Thoracic aorta (tissue), 2 donors: ENCODE measurements around the gene SPACA1. TPM values are rescaled to one million over a fixed set of nuclear protein-coding genes. Genes with fewer than 3 reads are reported as not detected.

Source experiments
- ATAC-seq: fragments of 150-250 bp; one replicate; pipeline ENCODE4 v1.8.0; 2017; ENCODE audit warnings: low read depth; ENCODE audit not compliant: insufficient number of reproducible peaks, low FRiP score
- DNase-seq: peaks from one replicate; pipeline ENCODE4 v3.0.0-alpha.2; 2020; ENCODE audit warnings: low spot score
- H3K27ac ChIP-seq, 2 donors: fragments of 200-600 bp; sonication (generic); 1 replicate in 1 of 2; 2 replicates in 1 of 2; pipeline ENCODE4 v1.5.1; 2016; ENCODE audit warnings: mild to moderate bottlenecking in 2 of 2, moderate library complexity in 2 of 2
- H3K27me3 ChIP-seq: fragments of 200-600 bp; sonication (generic); replicated peaks from 2 replicates; pipeline ENCODE4 v1.6.0; 2016; ENCODE audit warnings: mild to moderate bottlenecking; ENCODE audit not compliant: insufficient read depth
- H3K36me3 ChIP-seq: fragments of 200-600 bp; sonication (generic); one replicate; pipeline ENCODE4 v1.5.1; 2016
- H3K4me1 ChIP-seq, 2 donors: fragments of 200-600 bp; sonication (generic); 1 replicate in 1 of 2; 2 replicates in 1 of 2; pipeline versions ENCODE4 v1.5.1 to v1.6.0; 2016; ENCODE audit warnings: low read depth in 2 of 2, mild to moderate bottlenecking in 1 of 2; ENCODE audit not compliant: control insufficient read depth in 1 of 2
- H3K4me3 ChIP-seq: fragments of 200-600 bp; sonication (generic); 2 replicates; pipeline ENCODE4 v1.5.1; 2016; ENCODE audit warnings: mild to moderate bottlenecking
- H3K9me3 ChIP-seq: fragments of 200-600 bp; sonication (generic); 2 replicates; pipeline ENCODE4 v1.5.1; 2016
- total RNA-seq, 2 donors: library from RNA; depleted of rRNA; stranded (reverse); fragments of >200 nt; gene quantifications; one replicate each; pipeline versions ENCODE4 v1.1.0 to v1.2.3, GENCODE V29; 2016
- TF ChIP-seq, protein P1 (sequence below): fragments of 200-600 bp; sonication (generic); IDR thresholded peaks from one replicate; pipeline ENCODE4 v1.5.1; 2019; ENCODE audit warnings: antibody characterized with exemption

Gene SPACA1
- total RNA-seq, 2 donors from 2014 or later: not detected

DNA sequence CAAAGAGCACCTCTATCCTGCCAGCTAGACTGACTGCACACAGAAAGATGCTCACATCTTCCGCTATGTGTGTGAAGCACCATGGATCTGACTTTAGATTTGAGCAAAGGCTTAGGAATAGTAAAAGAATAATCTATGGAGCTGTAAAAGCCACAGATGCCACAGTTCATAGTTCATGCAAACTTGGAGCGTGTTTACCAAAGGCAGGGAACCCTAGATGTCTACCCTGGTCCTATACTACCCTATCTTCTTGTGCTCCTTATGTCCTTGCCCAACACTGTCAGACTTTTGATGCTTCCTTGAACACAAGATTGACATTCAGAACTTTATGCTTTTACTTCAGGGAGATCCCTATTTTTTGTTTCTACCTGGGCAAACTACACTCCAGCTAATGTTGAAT, 39.2 kb downstream of the SPACA1 start:
- H3K27me3 ChIP-seq: no peaks in the 10 kb centered on the region
- no peaks in the 10 kb centered on the region for H3K9me3 ChIP-seq
- H3K4me1 ChIP-seq: no peaks in the 10 kb centered on the region
- ATAC-seq (no peak), DNase-seq (no peak)
- no peaks in the 10 kb centered on the region for H3K36me3 ChIP-seq
- TF ChIP-seq, protein P1, sequence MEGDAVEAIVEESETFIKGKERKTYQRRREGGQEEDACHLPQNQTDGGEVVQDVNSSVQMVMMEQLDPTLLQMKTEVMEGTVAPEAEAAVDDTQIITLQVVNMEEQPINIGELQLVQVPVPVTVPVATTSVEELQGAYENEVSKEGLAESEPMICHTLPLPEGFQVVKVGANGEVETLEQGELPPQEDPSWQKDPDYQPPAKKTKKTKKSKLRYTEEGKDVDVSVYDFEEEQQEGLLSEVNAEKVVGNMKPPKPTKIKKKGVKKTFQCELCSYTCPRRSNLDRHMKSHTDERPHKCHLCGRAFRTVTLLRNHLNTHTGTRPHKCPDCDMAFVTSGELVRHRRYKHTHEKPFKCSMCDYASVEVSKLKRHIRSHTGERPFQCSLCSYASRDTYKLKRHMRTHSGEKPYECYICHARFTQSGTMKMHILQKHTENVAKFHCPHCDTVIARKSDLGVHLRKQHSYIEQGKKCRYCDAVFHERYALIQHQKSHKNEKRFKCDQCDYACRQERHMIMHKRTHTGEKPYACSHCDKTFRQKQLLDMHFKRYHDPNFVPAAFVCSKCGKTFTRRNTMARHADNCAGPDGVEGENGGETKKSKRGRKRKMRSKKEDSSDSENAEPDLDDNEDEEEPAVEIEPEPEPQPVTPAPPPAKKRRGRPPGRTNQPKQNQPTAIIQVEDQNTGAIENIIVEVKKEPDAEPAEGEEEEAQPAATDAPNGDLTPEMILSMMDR: no peak
- H3K4me3 ChIP-seq: no peak overlapping the region
- no peak overlapping the region for H3K27ac ChIP-seq

DNA sequence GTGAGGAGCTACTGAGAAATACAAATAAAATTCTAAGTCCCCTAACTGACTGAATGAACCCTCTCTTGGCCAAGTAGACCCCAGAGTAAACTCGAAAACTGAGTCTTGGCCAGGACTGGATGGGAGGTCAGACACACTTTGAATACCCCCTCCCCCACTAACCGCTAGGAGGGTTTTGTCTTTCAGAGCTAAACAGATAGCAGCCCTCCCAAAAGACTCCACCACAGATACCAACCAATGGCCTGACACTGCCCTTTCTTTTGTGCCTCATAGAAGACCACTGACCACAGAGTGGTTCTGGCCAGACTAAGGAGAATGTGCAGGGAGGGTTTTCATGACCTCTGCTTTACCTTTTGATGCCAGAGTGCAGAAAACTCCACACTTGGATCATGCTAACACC, 42.1 kb downstream of the SPACA1 start:
- Histone ChIP-seq H3K4me1 (no peaks in the 10 kb centered on the region), H3K9me3 (no peaks in the 10 kb centered on the region), H3K27me3 (no peaks in the 10 kb centered on the region), H3K4me3 (no peak overlapping the region), H3K27ac (no peak overlapping the region), H3K36me3 (no peaks in the 10 kb centered on the region)
- ATAC-seq: no peak
- DNase-seq: no peak
- TF ChIP-seq, protein P1: no peak

DNA sequence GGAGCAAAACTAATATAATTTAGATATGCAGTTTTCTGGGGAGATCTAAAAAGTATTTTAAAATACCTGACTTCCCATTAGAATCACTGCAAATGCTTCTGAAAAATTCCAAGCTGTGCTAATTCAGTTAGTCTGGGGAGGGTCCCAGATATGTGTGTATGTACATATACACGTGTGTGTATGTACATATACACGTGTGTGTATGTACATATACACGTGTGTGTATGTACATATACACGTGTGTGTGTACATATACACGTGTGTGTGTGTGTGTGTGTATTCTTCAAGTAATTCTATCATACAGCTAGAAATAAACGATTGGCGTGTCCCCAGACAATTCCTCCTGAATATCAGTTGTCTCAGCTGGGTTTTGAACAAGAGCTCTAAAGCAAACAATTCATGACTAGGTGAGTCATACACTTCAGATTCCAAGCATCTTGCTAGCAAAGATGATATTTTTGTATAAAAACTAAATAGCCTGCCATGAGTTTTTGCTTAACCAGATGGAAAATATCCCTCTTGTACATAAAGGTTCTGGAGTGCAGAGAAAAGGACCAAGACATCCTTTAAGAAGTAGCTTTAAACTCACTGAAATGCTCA, 58.2 kb downstream of the SPACA1 start:
- Histone ChIP-seq H3K27ac (no peak overlapping the region), H3K27me3 (no peaks in the 10 kb centered on the region), H3K9me3 (no peaks in the 10 kb centered on the region), H3K4me3 (no peak overlapping the region), H3K4me1 (no peaks in the 10 kb centered on the region), H3K36me3 (no peaks in the 10 kb centered on the region)
- TF ChIP-seq, protein P1: no peak
- no peak for ATAC-seq
- DNase-seq: no peak

GRCh38 chr6:88107241-88107640, 59.6 kb downstream of the SPACA1 start:
- no peaks in the 10 kb centered on the region for H3K4me1 ChIP-seq
- no peaks in the 10 kb centered on the region for H3K27me3 ChIP-seq
- no peaks in the 10 kb centered on the region for H3K36me3 ChIP-seq
- no peak for DNase-seq
- TF ChIP-seq, protein P1: no peak
- no peak overlapping the region for H3K4me3 ChIP-seq
- H3K9me3 ChIP-seq: no peaks in the 10 kb centered on the region
- no peak for ATAC-seq
- no peak overlapping the region for H3K27ac ChIP-seq

DNA sequence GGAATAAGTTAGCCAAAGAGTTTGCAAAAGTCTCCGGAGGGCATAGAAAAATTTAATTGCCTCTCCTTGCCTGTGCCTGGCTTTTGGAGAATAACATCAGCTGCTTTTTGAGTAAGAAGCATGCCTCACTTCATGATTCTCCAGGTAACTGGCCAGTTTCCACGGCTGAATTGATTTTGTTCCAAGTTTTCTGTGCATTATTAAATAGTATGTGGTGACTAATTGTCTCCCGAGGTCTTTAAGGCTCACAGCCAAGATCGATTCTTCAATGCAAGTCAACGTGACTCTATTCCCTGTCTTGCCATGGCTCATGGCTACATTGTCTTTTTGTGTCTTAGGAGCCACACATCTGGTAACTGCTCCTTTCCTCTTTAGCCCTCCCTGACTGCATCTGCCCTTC, 64.3 kb downstream of the SPACA1 start:
- H3K27ac ChIP-seq: no peak overlapping the region
- DNase-seq (no peak), ATAC-seq (no peak)
- H3K4me3 ChIP-seq: no peak overlapping the region
- no peaks in the 10 kb centered on the region for H3K27me3 ChIP-seq
- H3K9me3 ChIP-seq: no peaks in the 10 kb centered on the region
- TF ChIP-seq, protein P1: no peak
- H3K36me3 ChIP-seq: no peaks in the 10 kb centered on the region
- no peaks in the 10 kb centered on the region for H3K4me1 ChIP-seq
